Measurements from ENCODE around the gene KLHL26.

DNA sequence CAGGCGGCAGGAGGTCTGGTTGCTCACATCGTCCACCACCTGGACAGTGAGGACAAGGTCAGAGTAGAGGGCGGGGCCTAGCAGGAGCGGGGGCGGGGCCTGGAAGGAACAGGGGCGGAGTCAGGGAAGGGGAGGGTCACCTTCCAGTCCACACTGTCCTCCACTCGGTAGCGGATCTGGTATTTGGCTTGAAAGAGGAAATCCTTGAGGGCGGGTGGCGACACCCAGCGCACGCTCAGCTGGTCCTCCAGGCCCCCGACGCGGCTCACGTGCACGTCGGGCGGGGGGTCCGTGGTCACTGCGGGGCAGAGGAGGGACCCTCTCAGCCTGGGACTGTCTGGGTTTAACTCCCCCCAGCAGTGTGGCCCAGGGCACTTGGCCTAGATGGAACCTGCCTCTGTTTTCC is 40.1 kb upstream of the KLHL26 start:
- TF ChIP-seq, protein P1, sequence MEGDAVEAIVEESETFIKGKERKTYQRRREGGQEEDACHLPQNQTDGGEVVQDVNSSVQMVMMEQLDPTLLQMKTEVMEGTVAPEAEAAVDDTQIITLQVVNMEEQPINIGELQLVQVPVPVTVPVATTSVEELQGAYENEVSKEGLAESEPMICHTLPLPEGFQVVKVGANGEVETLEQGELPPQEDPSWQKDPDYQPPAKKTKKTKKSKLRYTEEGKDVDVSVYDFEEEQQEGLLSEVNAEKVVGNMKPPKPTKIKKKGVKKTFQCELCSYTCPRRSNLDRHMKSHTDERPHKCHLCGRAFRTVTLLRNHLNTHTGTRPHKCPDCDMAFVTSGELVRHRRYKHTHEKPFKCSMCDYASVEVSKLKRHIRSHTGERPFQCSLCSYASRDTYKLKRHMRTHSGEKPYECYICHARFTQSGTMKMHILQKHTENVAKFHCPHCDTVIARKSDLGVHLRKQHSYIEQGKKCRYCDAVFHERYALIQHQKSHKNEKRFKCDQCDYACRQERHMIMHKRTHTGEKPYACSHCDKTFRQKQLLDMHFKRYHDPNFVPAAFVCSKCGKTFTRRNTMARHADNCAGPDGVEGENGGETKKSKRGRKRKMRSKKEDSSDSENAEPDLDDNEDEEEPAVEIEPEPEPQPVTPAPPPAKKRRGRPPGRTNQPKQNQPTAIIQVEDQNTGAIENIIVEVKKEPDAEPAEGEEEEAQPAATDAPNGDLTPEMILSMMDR (IDR thresholded peaks at IDR 0.05; ENCODE audit: low read depth, low read length): no peak
- TF ChIP-seq EZH2phosphoT487 (IDR thresholded peaks at IDR 0.05; ENCODE audit: low read depth): no peak
